Osteocyte (in vitro differentiated cells): ENCODE measurements around the gene SLC7A7. TPM values are rescaled to one million over a fixed set of nuclear protein-coding genes. Genes with fewer than 3 reads are reported as not detected.

Experiments
- DNase-seq: peaks from one replicate; pipeline ENCODE4 v3.0.0; 2021; ENCODE audit warnings: mixed read lengths; ENCODE audit not compliant: unreplicated experiment; ENCODE audit errors: extremely low spot score
- H3K27ac Mint-ChIP-seq: one replicate; pipeline ENCODE4 v1.8.0; 2021; ENCODE audit warnings: mild to moderate bottlenecking, mixed read lengths; ENCODE audit not compliant: unreplicated experiment
- H3K27me3 Mint-ChIP-seq: one replicate; pipeline ENCODE4 v1.8.0; 2021; ENCODE audit warnings: mixed read lengths; ENCODE audit not compliant: unreplicated experiment
- H3K36me3 Mint-ChIP-seq: one replicate; pipeline ENCODE4 v1.8.0; 2021; ENCODE audit warnings: mixed read lengths; ENCODE audit not compliant: unreplicated experiment
- H3K4me1 Mint-ChIP-seq: one replicate; pipeline ENCODE4 v1.8.0; 2021; ENCODE audit warnings: mixed read lengths; ENCODE audit not compliant: unreplicated experiment
- H3K4me3 Mint-ChIP-seq: one replicate; pipeline ENCODE4 v1.8.0; 2021; ENCODE audit warnings: mild to moderate bottlenecking, moderate library complexity, mixed read lengths; ENCODE audit not compliant: unreplicated experiment
- H3K9me3 Mint-ChIP-seq: one replicate; pipeline ENCODE4 v1.8.0; 2021; ENCODE audit warnings: mixed read lengths; ENCODE audit not compliant: unreplicated experiment
- total RNA-seq: library from RNA; stranded (reverse); gene quantifications from 2 replicates; pipeline ENCODE4 v1.2.1, GENCODE V29; 2021
- TF ChIP-seq, protein P1 (sequence below): fragments of 200-600 bp; sonication (generic); IDR thresholded peaks from 2 replicates; pipeline ENCODE4 v1.5.0; 2021; ENCODE audit warnings: antibody characterized with exemption, mild to moderate bottlenecking, moderate library complexity

The SLC7A7 gene
- total RNA-seq, 1 donor from 2014 or later: 1.6 TPM

DNA sequence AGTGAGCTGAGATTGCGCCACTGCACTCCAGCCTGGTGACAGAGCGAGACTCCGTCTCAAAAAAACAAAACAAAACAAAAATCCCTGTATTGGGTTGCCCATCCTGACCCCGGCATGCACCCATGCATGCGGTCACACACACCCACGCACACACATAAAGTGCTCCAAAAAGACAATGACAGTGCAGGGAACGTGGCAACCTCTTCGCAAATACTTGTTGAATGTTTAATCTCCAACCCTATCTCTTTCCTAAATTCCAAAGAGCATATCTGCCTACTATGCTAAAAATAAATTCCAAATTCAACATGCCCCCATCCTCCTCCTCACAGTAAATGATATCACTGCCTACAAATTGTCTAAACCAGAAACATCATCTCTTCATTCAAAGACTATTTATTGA lies 13.5 kb downstream of the SLC7A7 start:
- no peak overlapping the region for H3K4me3 Mint-ChIP-seq
- H3K27ac Mint-ChIP-seq: no peak overlapping the region
- no peaks in the 10 kb centered on the region for H3K4me1 Mint-ChIP-seq
- no peaks in the 10 kb centered on the region for H3K9me3 Mint-ChIP-seq
- DNase-seq: no peak
- TF ChIP-seq, protein P1, sequence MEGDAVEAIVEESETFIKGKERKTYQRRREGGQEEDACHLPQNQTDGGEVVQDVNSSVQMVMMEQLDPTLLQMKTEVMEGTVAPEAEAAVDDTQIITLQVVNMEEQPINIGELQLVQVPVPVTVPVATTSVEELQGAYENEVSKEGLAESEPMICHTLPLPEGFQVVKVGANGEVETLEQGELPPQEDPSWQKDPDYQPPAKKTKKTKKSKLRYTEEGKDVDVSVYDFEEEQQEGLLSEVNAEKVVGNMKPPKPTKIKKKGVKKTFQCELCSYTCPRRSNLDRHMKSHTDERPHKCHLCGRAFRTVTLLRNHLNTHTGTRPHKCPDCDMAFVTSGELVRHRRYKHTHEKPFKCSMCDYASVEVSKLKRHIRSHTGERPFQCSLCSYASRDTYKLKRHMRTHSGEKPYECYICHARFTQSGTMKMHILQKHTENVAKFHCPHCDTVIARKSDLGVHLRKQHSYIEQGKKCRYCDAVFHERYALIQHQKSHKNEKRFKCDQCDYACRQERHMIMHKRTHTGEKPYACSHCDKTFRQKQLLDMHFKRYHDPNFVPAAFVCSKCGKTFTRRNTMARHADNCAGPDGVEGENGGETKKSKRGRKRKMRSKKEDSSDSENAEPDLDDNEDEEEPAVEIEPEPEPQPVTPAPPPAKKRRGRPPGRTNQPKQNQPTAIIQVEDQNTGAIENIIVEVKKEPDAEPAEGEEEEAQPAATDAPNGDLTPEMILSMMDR: no peak
- peaks cover 38% of the 10 kb centered on the region for H3K27me3 Mint-ChIP-seq
- H3K36me3 Mint-ChIP-seq: no peaks in the 10 kb centered on the region

- no peak overlapping the region for H3K4me3 Mint-ChIP-seq
- no peaks in the 10 kb centered on the region for H3K4me1 Mint-ChIP-seq
- no peak overlapping the region for H3K27ac Mint-ChIP-seq
- DNase-seq: no peak
- TF ChIP-seq, protein P1: no peak
- peaks cover 48% of the 10 kb centered on the region for H3K27me3 Mint-ChIP-seq
- no peaks in the 10 kb centered on the region for H3K36me3 Mint-ChIP-seq
- H3K9me3 Mint-ChIP-seq: no peaks in the 10 kb centered on the region
Measured at GRCh38 chr14:22800346-22800745, 14.9 kb downstream of the SLC7A7 start.

- H3K9me3 Mint-ChIP-seq: no peaks in the 10 kb centered on the region
- H3K4me3 Mint-ChIP-seq: no peak overlapping the region
- no peaks in the 10 kb centered on the region for H3K36me3 Mint-ChIP-seq
- TF ChIP-seq, protein P1: no peak
- DNase-seq: no peak
- H3K27me3 Mint-ChIP-seq: peaks cover 44% of the 10 kb centered on the region
- H3K27ac Mint-ChIP-seq: no peak overlapping the region
- H3K4me1 Mint-ChIP-seq: no peaks in the 10 kb centered on the region
Measured at GRCh38 chr14:22798528-22798927, 16.7 kb downstream of the SLC7A7 start.

- H3K27me3 Mint-ChIP-seq: peaks cover 39% of the 10 kb centered on the region
- no peak overlapping the region for H3K4me3 Mint-ChIP-seq
- H3K4me1 Mint-ChIP-seq: no peaks in the 10 kb centered on the region
- no peak for DNase-seq
- no peak overlapping the region for H3K27ac Mint-ChIP-seq
- TF ChIP-seq, protein P1: no peak
- no peaks in the 10 kb centered on the region for H3K36me3 Mint-ChIP-seq
- no peaks in the 10 kb centered on the region for H3K9me3 Mint-ChIP-seq
Measured at GRCh38 chr14:22797017-22797917, 18.0 kb downstream of the SLC7A7 start.

GRCh38 chr14:22796087-22796707 lies 19.0 kb downstream of the SLC7A7 start:
- no peaks in the 10 kb centered on the region for H3K9me3 Mint-ChIP-seq
- no peaks in the 10 kb centered on the region for H3K4me1 Mint-ChIP-seq
- peaks cover 36% of the 10 kb centered on the region for H3K27me3 Mint-ChIP-seq
- H3K27ac Mint-ChIP-seq: no peak overlapping the region
- H3K36me3 Mint-ChIP-seq: no peaks in the 10 kb centered on the region
- no peak for DNase-seq
- H3K4me3 Mint-ChIP-seq: no peak overlapping the region
- TF ChIP-seq, protein P1: no peak
